ENCODE data around the gene KLF9. TPM values are rescaled to one million over a fixed set of nuclear protein-coding genes. Genes with fewer than 3 reads are reported as not detected.

KLF9 gene
- total RNA-seq, 2 experiments from 2014 or later, result 1.9 to 2.3 TPM

DNA sequence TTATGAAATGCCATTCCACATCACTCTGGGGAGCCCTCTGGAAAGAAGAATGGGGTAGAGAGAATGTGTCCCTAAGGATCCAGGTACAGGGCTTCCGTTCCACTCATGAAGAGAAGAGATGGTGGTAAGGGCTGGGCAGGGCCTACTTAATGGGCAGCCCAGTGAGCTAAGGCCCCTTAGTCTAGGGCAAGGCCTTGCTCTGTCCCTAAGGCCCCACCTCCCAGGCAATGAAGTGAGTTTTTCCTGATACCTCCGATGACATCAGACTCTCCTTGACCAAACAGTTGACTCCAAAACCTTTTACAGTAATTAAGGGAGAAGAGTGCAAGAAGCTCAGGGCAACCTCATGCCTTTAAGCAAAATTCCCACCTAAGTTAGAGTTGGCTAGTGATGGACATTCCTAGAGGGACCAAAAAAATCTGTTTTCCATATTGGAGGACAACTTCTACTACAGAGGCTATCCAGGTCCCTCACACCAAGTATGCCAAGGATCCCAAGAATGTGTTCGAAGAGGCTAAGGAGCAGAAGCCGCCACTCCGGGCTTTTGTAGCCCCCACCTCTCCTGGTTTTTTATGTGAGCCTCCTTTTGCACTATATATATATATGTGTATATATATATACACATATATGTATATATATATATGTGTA is 5.9 kb downstream of the KLF9 start:
- ChIA-PET CTCF (ENCODE audit: unreplicated experiment) (no interaction called here), POLR2A (interaction anchor here (1.6 kb wide), 1 partner anchor 10 kb away, joined by 3 read pairs; no protein-coding TSS in a partner anchor)
- Histone ChIP-seq H3K27ac (ENCODE audit: low read depth, low read length, poor library complexity, severe bottlenecking) (no peak overlapping the region), H3K4me2 (ENCODE audit: low read length) (no peak overlapping the region), H3K9me3 (ENCODE audit: low read length) (no peaks in the 10 kb centered on the region), H3K9me2 (ENCODE audit: insufficient read depth, low read length) (no peaks in the 10 kb centered on the region), H3K36me3 (ENCODE audit: insufficient read depth, low read length) (no peaks in the 10 kb centered on the region), H3K79me2 (ENCODE audit: insufficient read depth, low read depth, low read length) (no peaks in the 10 kb centered on the region), H4K20me1 (ENCODE audit: insufficient read depth, low read length) (no peaks in the 10 kb centered on the region; the same call in 1 of the 2 replicates), H3K4me1 (ENCODE audit: insufficient read depth, low read length, poor library complexity, severe bottlenecking) (peaks cover 36% of the 10 kb centered on the region), H3K4me3 (ENCODE audit: low read depth, low read length, poor library complexity, severe bottlenecking) (no peak overlapping the region), H2AFZ (ENCODE audit: low read length) (no peak overlapping the region)
- intact Hi-C loops (cut with micrococcal nuclease; ENCODE audit: unreplicated experiment), result no loop called here
- no peak for DNase-seq (ENCODE audit: low spot score)
- no TSS peak for BruUV-seq (replicated peaks)
- TF ChIP-seq EZH2phosphoT487 (IDR thresholded peaks at IDR 0.05; ENCODE audit: borderline replicate concordance, low read depth, low read length), result no peak
- TF ChIP-seq, protein P1, sequence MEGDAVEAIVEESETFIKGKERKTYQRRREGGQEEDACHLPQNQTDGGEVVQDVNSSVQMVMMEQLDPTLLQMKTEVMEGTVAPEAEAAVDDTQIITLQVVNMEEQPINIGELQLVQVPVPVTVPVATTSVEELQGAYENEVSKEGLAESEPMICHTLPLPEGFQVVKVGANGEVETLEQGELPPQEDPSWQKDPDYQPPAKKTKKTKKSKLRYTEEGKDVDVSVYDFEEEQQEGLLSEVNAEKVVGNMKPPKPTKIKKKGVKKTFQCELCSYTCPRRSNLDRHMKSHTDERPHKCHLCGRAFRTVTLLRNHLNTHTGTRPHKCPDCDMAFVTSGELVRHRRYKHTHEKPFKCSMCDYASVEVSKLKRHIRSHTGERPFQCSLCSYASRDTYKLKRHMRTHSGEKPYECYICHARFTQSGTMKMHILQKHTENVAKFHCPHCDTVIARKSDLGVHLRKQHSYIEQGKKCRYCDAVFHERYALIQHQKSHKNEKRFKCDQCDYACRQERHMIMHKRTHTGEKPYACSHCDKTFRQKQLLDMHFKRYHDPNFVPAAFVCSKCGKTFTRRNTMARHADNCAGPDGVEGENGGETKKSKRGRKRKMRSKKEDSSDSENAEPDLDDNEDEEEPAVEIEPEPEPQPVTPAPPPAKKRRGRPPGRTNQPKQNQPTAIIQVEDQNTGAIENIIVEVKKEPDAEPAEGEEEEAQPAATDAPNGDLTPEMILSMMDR (conservative IDR thresholded peaks at IDR 0.05; ENCODE audit: low read length), result no peak

DNA sequence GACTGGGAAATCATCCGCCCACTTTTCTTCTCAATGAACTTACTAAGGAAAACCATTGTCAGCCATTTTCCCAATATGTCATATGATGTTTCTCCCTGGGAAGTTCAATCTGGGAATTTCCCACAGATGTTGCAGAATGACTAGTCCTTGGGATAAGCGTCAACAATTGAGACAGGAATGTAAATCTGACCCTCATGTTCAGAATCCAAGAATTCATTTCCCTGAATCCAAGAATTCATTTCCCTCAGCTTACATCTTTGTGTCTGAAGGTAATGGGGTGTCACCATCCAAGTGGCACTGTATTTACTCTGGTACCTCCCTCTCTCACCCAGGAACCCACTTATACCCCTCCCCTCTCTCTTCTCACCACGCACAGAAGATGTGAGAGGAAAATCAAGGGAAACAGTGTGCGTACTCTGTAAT is 7.4 kb downstream of the KLF9 start:
- Histone ChIP-seq H2AFZ (ENCODE audit: low read length) (no peak overlapping the region), H3K4me3 (ENCODE audit: low read depth, low read length, poor library complexity, severe bottlenecking) (no peak overlapping the region), H3K9me3 (ENCODE audit: low read length) (no peaks in the 10 kb centered on the region), H3K4me2 (ENCODE audit: low read length) (peak overlapping the region; percentile 11; the same call in 1 of the 2 replicates), H3K27ac (ENCODE audit: low read depth, low read length, poor library complexity, severe bottlenecking) (no peak overlapping the region), H3K79me2 (ENCODE audit: insufficient read depth, low read depth, low read length) (no peaks in the 10 kb centered on the region), H3K36me3 (ENCODE audit: insufficient read depth, low read length) (no peaks in the 10 kb centered on the region), H3K9me2 (ENCODE audit: insufficient read depth, low read length) (no peaks in the 10 kb centered on the region), H3K4me1 (ENCODE audit: insufficient read depth, low read length, poor library complexity, severe bottlenecking) (peaks cover 24% of the 10 kb centered on the region), H4K20me1 (ENCODE audit: insufficient read depth, low read length) (no peaks in the 10 kb centered on the region; the same call in 1 of the 2 replicates)
- intact Hi-C loops (cut with micrococcal nuclease; ENCODE audit: unreplicated experiment), result no loop called here
- ChIA-PET CTCF (ENCODE audit: unreplicated experiment) (no interaction called here), POLR2A (interaction anchor here (1.6 kb wide), 1 partner anchor 11 kb away, joined by 3 read pairs; no protein-coding TSS in a partner anchor)
- no TSS peak for BruUV-seq (replicated peaks)
- no peak for DNase-seq (ENCODE audit: low spot score)
- TF ChIP-seq EZH2phosphoT487 (IDR thresholded peaks at IDR 0.05; ENCODE audit: borderline replicate concordance, low read depth, low read length), result no peak
- TF ChIP-seq, protein P1 (conservative IDR thresholded peaks at IDR 0.05; ENCODE audit: low read length), result no peak

DNA sequence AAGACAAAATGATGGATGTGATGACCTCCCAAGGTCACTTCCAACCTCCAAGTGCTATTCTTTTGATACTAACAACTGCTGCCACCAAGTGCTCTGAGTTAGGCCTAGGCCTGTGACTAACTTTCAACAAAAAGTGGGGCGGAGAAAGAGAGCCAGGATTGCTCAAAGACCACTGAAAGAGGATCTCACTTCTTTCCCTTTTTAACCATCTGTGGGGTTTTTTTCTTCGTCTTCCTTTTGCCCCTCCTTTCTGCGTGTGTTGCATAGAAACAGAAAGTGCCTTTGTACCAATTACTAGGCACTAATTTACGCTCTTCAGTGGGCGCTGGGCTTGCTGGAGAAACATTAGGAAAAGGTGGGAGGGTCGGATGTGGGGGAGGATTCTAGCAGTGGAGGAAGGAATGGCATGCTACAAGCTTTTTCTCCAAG is 8.0 kb downstream of the KLF9 start:
- H4K20me1 ChIP-seq (ENCODE audit: insufficient read depth, low read length), result no peaks in the 10 kb centered on the region; the same call in 1 of the 2 replicates
- H3K9me2 ChIP-seq (ENCODE audit: insufficient read depth, low read length), result no peaks in the 10 kb centered on the region
- H3K9me3 ChIP-seq (ENCODE audit: low read length), result no peaks in the 10 kb centered on the region
- H3K4me1 ChIP-seq (ENCODE audit: insufficient read depth, low read length, poor library complexity, severe bottlenecking), result peaks cover 18% of the 10 kb centered on the region
- CTCF ChIA-PET (ENCODE audit: unreplicated experiment), result no interaction called here
- no peak overlapping the region for H3K27ac ChIP-seq (ENCODE audit: low read depth, low read length, poor library complexity, severe bottlenecking)
- H3K36me3 ChIP-seq (ENCODE audit: insufficient read depth, low read length), result no peaks in the 10 kb centered on the region
- POLR2A ChIA-PET, result no interaction called here
- 0 out of 2 replicates have a peak overlapping the region, but pooled peaks have one; percentile 28 for H2AFZ ChIP-seq (ENCODE audit: low read length)
- TF ChIP-seq, protein P1 (conservative IDR thresholded peaks at IDR 0.05; ENCODE audit: low read length), result no peak
- TF ChIP-seq EZH2phosphoT487 (IDR thresholded peaks at IDR 0.05; ENCODE audit: borderline replicate concordance, low read depth, low read length), result no peak
- H3K79me2 ChIP-seq (ENCODE audit: insufficient read depth, low read depth, low read length), result no peaks in the 10 kb centered on the region
- no peak for DNase-seq (ENCODE audit: low spot score)
- BruUV-seq (replicated peaks), result no TSS peak
- H3K4me2 ChIP-seq (ENCODE audit: low read length), result peak overlapping the region; percentile 11
- intact Hi-C loops (cut with micrococcal nuclease; ENCODE audit: unreplicated experiment), result no loop called here
- H3K4me3 ChIP-seq (ENCODE audit: low read depth, low read length, poor library complexity, severe bottlenecking), result no peak overlapping the region

Data from OCI-LY7 (cell line).